Measurements from ENCODE around the gene PBX4. TPM values are rescaled to one million over a fixed set of nuclear protein-coding genes. Genes with fewer than 3 reads are reported as not detected.

PBX4 gene
- total and polyA plus RNA-seq, 2 donors (not counting 1 experiment from before 2014, with no cell fraction given), result 11.7 TPM

DNA sequence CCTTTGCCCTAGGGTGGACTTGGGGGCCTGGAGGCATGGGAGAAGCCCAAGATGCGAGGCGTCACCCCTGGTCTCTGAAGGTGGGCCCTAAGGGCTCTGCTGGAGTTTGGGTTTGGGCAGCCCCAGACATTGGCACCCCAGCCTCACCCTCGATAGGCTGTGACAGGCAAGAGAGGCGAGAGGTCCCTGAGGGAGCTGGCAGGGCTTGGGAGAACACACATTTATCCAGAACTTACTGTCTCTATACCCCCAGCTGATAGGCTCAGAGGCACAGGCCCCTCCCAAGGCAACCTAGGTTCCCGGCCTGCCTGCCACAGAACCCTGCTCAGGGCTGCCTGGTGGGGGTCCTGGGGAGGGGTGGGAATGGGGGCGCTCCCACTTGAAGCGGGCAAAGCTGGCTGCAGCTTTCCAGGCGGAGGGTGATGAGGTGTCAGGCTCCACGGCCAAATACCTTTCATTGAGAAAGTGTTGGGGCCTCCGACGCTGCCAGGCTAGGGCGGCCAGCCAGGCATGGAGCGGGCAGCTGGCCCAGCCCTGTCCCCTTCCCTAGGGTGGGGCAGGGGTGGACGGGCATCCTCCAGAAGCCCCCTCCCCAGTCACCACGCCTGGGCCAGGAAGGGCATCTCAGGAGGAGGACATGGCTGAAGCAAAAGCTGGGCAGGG, 70.7 kb downstream of the PBX4 start:
- H3K27ac Mint-ChIP-seq, result no peak overlapping the region

DNA sequence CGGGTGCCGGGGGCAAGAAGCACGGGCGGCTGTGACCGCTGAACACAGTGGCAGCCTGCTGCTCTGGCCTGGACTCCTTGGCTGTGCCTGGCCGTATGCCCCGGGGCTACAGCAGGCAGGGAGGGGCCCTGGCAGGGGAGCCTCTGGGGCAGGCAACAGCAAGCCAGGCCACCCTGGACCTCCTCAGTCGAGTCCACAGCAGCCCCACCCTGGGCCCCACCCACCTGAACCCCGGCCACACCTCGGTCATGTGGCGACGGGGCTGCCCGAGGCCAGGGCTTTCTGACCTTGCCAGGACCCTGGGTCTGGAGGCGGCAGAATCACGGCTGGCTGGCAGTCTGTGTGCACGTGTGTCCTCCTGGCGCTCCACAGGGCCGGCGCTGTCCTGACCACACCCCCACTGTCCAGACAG, 71.7 kb downstream of the PBX4 start:
- no peak overlapping the region for H3K4me2 ChIP-seq (replicated peaks; ENCODE audit: low read depth, low read length, poor library complexity, severe bottlenecking)
- peaks cover 3% of the 10 kb centered on the region for H3K4me1 Mint-ChIP-seq

More for the DNA sequence above, 70.7 kb downstream of the PBX4 start:
- no peak for ATAC-seq (ENCODE audit: low read depth)
- no peak for DNase-seq
- Mint-ChIP-seq H3K9me3 (ENCODE audit: insufficient read depth) (no peaks in the 10 kb centered on the region), H3K4me1 (no peaks in the 10 kb centered on the region), H3K4me3 (no peak overlapping the region), H3K27me3 (peaks cover 8% of the 10 kb centered on the region)
- H2AFZ ChIP-seq (ENCODE audit: insufficient read depth, low read depth, low read length, poor library complexity, severe bottlenecking), result no peak overlapping the region
- ChIA-PET POLR2A (interaction anchor here (0.5 to 1.1 kb wide), 2 partner anchors 16 to 261 kb away, joined by 6 to 9 read pairs; no protein-coding TSS in a partner anchor), CTCF (no interaction called here)
- H4K20me1 ChIP-seq (ENCODE audit: control insufficient read depth, insufficient read depth, low read length, poor library complexity, severe bottlenecking), result no peaks in the 10 kb centered on the region
- H3K27me3 ChIP-seq (replicated peaks in 1 of 4; ENCODE audit: control extremely low read depth in 1 of 4, control insufficient read depth in 3 of 4, insufficient read depth in 4 of 4, low read length in 3 of 4), result peaks cover 0 to 24% (median 1%) of the 10 kb centered on the region in 4 experiments
- no peak for TF ChIP-seq EZH2 (IDR thresholded peaks at IDR 0.05; ENCODE audit: borderline replicate concordance, insufficient read depth, low read depth, low read length, poor library complexity, severe bottlenecking)
- TF ChIP-seq, protein P1, sequence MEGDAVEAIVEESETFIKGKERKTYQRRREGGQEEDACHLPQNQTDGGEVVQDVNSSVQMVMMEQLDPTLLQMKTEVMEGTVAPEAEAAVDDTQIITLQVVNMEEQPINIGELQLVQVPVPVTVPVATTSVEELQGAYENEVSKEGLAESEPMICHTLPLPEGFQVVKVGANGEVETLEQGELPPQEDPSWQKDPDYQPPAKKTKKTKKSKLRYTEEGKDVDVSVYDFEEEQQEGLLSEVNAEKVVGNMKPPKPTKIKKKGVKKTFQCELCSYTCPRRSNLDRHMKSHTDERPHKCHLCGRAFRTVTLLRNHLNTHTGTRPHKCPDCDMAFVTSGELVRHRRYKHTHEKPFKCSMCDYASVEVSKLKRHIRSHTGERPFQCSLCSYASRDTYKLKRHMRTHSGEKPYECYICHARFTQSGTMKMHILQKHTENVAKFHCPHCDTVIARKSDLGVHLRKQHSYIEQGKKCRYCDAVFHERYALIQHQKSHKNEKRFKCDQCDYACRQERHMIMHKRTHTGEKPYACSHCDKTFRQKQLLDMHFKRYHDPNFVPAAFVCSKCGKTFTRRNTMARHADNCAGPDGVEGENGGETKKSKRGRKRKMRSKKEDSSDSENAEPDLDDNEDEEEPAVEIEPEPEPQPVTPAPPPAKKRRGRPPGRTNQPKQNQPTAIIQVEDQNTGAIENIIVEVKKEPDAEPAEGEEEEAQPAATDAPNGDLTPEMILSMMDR (IDR thresholded peaks at IDR 0.05), result no peak
- no peak overlapping the region for H3K27ac ChIP-seq (ENCODE audit: low read length in 2 of 2)
- no peaks in the 10 kb centered on the region for H3K4me1 ChIP-seq (ENCODE audit: control insufficient read depth in 2 of 2, insufficient read depth in 2 of 2, low read length in 2 of 2)
- no peak overlapping the region for H3K4me3 ChIP-seq (ENCODE audit: control extremely low read depth in 1 of 5, extremely low read depth in 1 of 5, insufficient read depth in 1 of 5, low read depth in 2 of 5, low read length in 4 of 5)
- intact Hi-C loops (cut with micrococcal nuclease), result no loop called here
- no peak overlapping the region for H3K9ac ChIP-seq (ENCODE audit: low read length)
- no peaks in the 10 kb centered on the region for H3K36me3 ChIP-seq (replicated peaks in 1 of 2; ENCODE audit: control extremely low read depth in 1 of 2, control insufficient read depth in 1 of 2, extremely low read depth in 1 of 2, insufficient read depth in 2 of 2, low read length in 1 of 2)
- no peaks in the 10 kb centered on the region for H3K79me2 ChIP-seq (ENCODE audit: control insufficient read depth, insufficient read depth, low read length)
- 82% methylated on average over 13 of the region's 15 CpGs for WGBS (ENCODE audit: insufficient coverage)
- H3K9me3 ChIP-seq (ENCODE audit: control extremely low read depth in 1 of 3, control insufficient read depth in 2 of 3, insufficient read depth in 1 of 3, low read length in 2 of 3), result peaks cover 0 to 21% (median 0%) of the 10 kb centered on the region in 3 donors
- H3K4me2 ChIP-seq (replicated peaks; ENCODE audit: low read depth, low read length, poor library complexity, severe bottlenecking), result no peak overlapping the region

More for the DNA sequence above, 71.7 kb downstream of the PBX4 start:
- H3K4me3 Mint-ChIP-seq, result no peak overlapping the region
- Histone ChIP-seq H3K4me1 (ENCODE audit: control insufficient read depth in 2 of 2, insufficient read depth in 2 of 2, low read length in 2 of 2) (peaks cover 3 to 5% of the 10 kb centered on the region in 2 donors), H3K79me2 (ENCODE audit: control insufficient read depth, insufficient read depth, low read length) (no peaks in the 10 kb centered on the region), H2AFZ (ENCODE audit: insufficient read depth, low read depth, low read length, poor library complexity, severe bottlenecking) (no peak overlapping the region), H3K9ac (ENCODE audit: low read length) (no peak overlapping the region), H3K36me3 (replicated peaks in 1 of 2; ENCODE audit: control extremely low read depth in 1 of 2, control insufficient read depth in 1 of 2, extremely low read depth in 1 of 2, insufficient read depth in 2 of 2, low read length in 1 of 2) (no peaks in the 10 kb centered on the region), H3K27me3 (replicated peaks in 1 of 4; ENCODE audit: control extremely low read depth in 1 of 4, control insufficient read depth in 3 of 4, insufficient read depth in 4 of 4, low read length in 3 of 4) (peaks cover 0 to 34% (median 5%) of the 10 kb centered on the region in 4 experiments), H3K9me3 (ENCODE audit: control extremely low read depth in 1 of 3, control insufficient read depth in 2 of 3, insufficient read depth in 1 of 3, low read length in 2 of 3) (peaks cover 0 to 22% (median 0%) of the 10 kb centered on the region in 3 donors), H4K20me1 (ENCODE audit: control insufficient read depth, insufficient read depth, low read length, poor library complexity, severe bottlenecking) (no peaks in the 10 kb centered on the region), H3K27ac (ENCODE audit: low read length in 2 of 2) (no peak overlapping the region), H3K4me3 (ENCODE audit: control extremely low read depth in 1 of 5, extremely low read depth in 1 of 5, insufficient read depth in 1 of 5, low read depth in 2 of 5, low read length in 4 of 5) (no peak overlapping the region)
- DNase-seq (no peak), ATAC-seq (ENCODE audit: low read depth) (no peak)
- TF ChIP-seq, protein P1 (IDR thresholded peaks at IDR 0.05), result no peak
- TF ChIP-seq EZH2 (IDR thresholded peaks at IDR 0.05; ENCODE audit: borderline replicate concordance, insufficient read depth, low read depth, low read length, poor library complexity, severe bottlenecking), result no peak
- POLR2A ChIA-PET, result no interaction called here
- H3K9me3 Mint-ChIP-seq (ENCODE audit: insufficient read depth), result no peaks in the 10 kb centered on the region
- H3K27ac Mint-ChIP-seq, result no peak overlapping the region
- H3K27me3 Mint-ChIP-seq, result peaks cover 16% of the 10 kb centered on the region
- WGBS (ENCODE audit: insufficient coverage), result 85% methylated on average over 17 of the region's 19 CpGs
- intact Hi-C loops (cut with micrococcal nuclease), result no loop called here
- CTCF ChIA-PET, result interaction anchor here (0.5 to 0.9 kb wide), 2 partner anchors 9 to 1688 kb away, joined by 3 read pairs; no protein-coding TSS in a partner anchor
